Endodermal cell (in vitro differentiated cells): ENCODE data around the gene TRPM5. TPM values are rescaled to one million over a fixed set of nuclear protein-coding genes. Genes with fewer than 3 reads are reported as not detected.
"Not testable (repeated sequence)": the region's sequence is repeated elsewhere in the genome, so short reads cannot be mapped to it uniquely, and the experiment has no call there.

Source experiments
- DNase-seq: peaks from one replicate; pipeline ENCODE4 v3.0.0-alpha.2; 2017
- H3K27ac ChIP-seq: 2 replicates; pipeline ENCODE4 v1.5.1; 2013; ENCODE audit warnings: mild to moderate bottlenecking, low read depth, low read length, moderate library complexity
- H3K27me3 ChIP-seq: 2 replicates; pipeline ENCODE4 v1.6.1; 2013; ENCODE audit warnings: mild to moderate bottlenecking, low read length, moderate library complexity; ENCODE audit not compliant: insufficient read depth, control insufficient read depth, poor library complexity, severe bottlenecking
- H3K36me3 ChIP-seq: 2 replicates; pipeline ENCODE4 v1.7.0; 2013; ENCODE audit warnings: mild to moderate bottlenecking, low read length, moderate library complexity; ENCODE audit not compliant: control insufficient read depth, insufficient read depth
- H3K4me1 ChIP-seq: one replicate; pipeline ENCODE4 v1.7.0; 2013; ENCODE audit warnings: low read length; ENCODE audit not compliant: control insufficient read depth, insufficient read depth
- H3K4me3 ChIP-seq: 2 replicates; pipeline ENCODE4 v1.5.1; 2013; ENCODE audit warnings: mild to moderate bottlenecking, low read length, moderate library complexity
- H3K9ac ChIP-seq: 2 replicates; pipeline ENCODE4 v1.6.1; 2013; ENCODE audit warnings: mild to moderate bottlenecking, low read length, moderate library complexity; ENCODE audit not compliant: poor library complexity, severe bottlenecking; ENCODE audit errors: extremely low read depth
- H3K9me3 ChIP-seq: 2 replicates; pipeline ENCODE4 v1.6.1; 2013; ENCODE audit warnings: mild to moderate bottlenecking, low read length, moderate library complexity; ENCODE audit not compliant: control insufficient read depth
- H3K27ac Mint-ChIP-seq: 2 replicates; pipeline ENCODE4 v1.8.0; 2020; ENCODE audit warnings: mixed read lengths
- H3K27me3 Mint-ChIP-seq: 2 replicates; pipeline ENCODE4 v1.8.0; 2021; ENCODE audit warnings: mild to moderate bottlenecking, mixed read lengths; ENCODE audit not compliant: insufficient read depth
- H3K36me3 Mint-ChIP-seq: 2 replicates; pipeline ENCODE4 v1.8.0; 2020; ENCODE audit warnings: low read depth, mixed read lengths
- H3K4me1 Mint-ChIP-seq: 2 replicates; pipeline ENCODE4 v1.8.0; 2020; ENCODE audit warnings: mixed read lengths
- H3K4me3 Mint-ChIP-seq: 2 replicates; pipeline ENCODE4 v1.8.0; 2020; ENCODE audit warnings: mild to moderate bottlenecking, moderate library complexity, mixed read lengths
- H3K9me3 Mint-ChIP-seq: 2 replicates; pipeline ENCODE4 v1.8.0; 2020; ENCODE audit warnings: mild to moderate bottlenecking, mixed read lengths
- CTCF ChIP-seq: fragments of 200-600 bp; sonication (generic); conservative IDR thresholded peaks from 2 replicates; pipeline ENCODE4 v1.5.0; 2021; ENCODE audit warnings: antibody characterized with exemption, mild to moderate bottlenecking
- WGBS, 2 experiments: methylation state at CpG; one replicate each; pipeline versions ENCODE4 v1.1.5 to v1.1.7; 2013; ENCODE audit warnings: missing lambda C conversion rate in 2 of 2, mixed read lengths in 1 of 2; ENCODE audit not compliant: insufficient coverage in 1 of 2, insufficient read length in 1 of 2; 5-methylcytosine and 5-hydroxymethylcytosine counted together
- total RNA-seq, 2 donors: library from RNA; stranded (reverse); fragmentation: NEBNext Ultra II Directional in 1 of 2; extraction: Animal tissue kit (Norgen Biotek cat#: 25700) in 1 of 2; gene quantifications; 2 replicates in 1 of 2; 3 replicates in 1 of 2; pipeline ENCODE4 v1.2.1, GENCODE V29; 2021

TRPM5 gene
- total RNA-seq, 2 donors from 2014 or later = 0.11 TPM

GRCh38 chr11:2482204-2482603, 37.9 kb upstream of the TRPM5 start:
- no peak for TF ChIP-seq CTCF
- H3K27ac Mint-ChIP-seq = no peak overlapping the region
- Histone ChIP-seq H3K9me3 (peaks cover 12% of the 10 kb centered on the region), H3K27me3 (peaks cover 46% of the 10 kb centered on the region), H3K27ac (no peak overlapping the region), H3K36me3 (no peaks in the 10 kb centered on the region), H3K4me3 (no peak overlapping the region), H3K9ac (no peak overlapping the region), H3K4me1 (no peaks in the 10 kb centered on the region)
- H3K4me3 Mint-ChIP-seq = no peak overlapping the region
- H3K9me3 Mint-ChIP-seq = peaks cover 51% of the 10 kb centered on the region
- no peaks in the 10 kb centered on the region for H3K4me1 Mint-ChIP-seq
- no peaks in the 10 kb centered on the region for H3K36me3 Mint-ChIP-seq
- no peak for DNase-seq
- peaks cover 78% of the 10 kb centered on the region for H3K27me3 Mint-ChIP-seq
- WGBS, 2 experiments = 93 to 94% methylated on average over 2 to 3 of the region's 3 CpGs

GRCh38 chr11:2481253-2481652, 36.9 kb upstream of the TRPM5 start:
- no peaks in the 10 kb centered on the region for H3K4me1 Mint-ChIP-seq
- peaks cover 8% of the 10 kb centered on the region for H3K9me3 ChIP-seq
- H3K9ac ChIP-seq = no peak overlapping the region
- H3K27me3 Mint-ChIP-seq = peaks cover 77% of the 10 kb centered on the region
- H3K27ac ChIP-seq = no peak overlapping the region
- no peak overlapping the region for H3K27ac Mint-ChIP-seq
- peaks cover 42% of the 10 kb centered on the region for H3K9me3 Mint-ChIP-seq
- H3K27me3 ChIP-seq = peaks cover 36% of the 10 kb centered on the region
- no peak for TF ChIP-seq CTCF
- DNase-seq = no peak
- H3K36me3 ChIP-seq = no peaks in the 10 kb centered on the region
- no peak overlapping the region for H3K4me3 Mint-ChIP-seq
- H3K4me1 ChIP-seq = no peaks in the 10 kb centered on the region
- WGBS, 2 experiments = 86 to 93% methylated on average over 10 to 14 of the region's 14 CpGs
- no peaks in the 10 kb centered on the region for H3K36me3 Mint-ChIP-seq
- H3K4me3 ChIP-seq = no peak overlapping the region

GRCh38 chr11:2480874-2481220, 36.5 kb upstream of the TRPM5 start:
- Mint-ChIP-seq H3K4me3 (no peak overlapping the region), H3K36me3 (no peaks in the 10 kb centered on the region), H3K9me3 (peaks cover 40% of the 10 kb centered on the region), H3K27ac (no peak overlapping the region), H3K27me3 (peaks cover 74% of the 10 kb centered on the region), H3K4me1 (no peaks in the 10 kb centered on the region)
- H3K27ac ChIP-seq = no peak overlapping the region
- 79 to 83% methylated on average over 4 to 7 of the region's 7 CpGs for WGBS, 2 experiments
- peaks cover 34% of the 10 kb centered on the region for H3K27me3 ChIP-seq
- no peaks in the 10 kb centered on the region for H3K4me1 ChIP-seq
- H3K9ac ChIP-seq = no peak overlapping the region
- peaks cover 8% of the 10 kb centered on the region for H3K9me3 ChIP-seq
- TF ChIP-seq CTCF = no peak
- H3K36me3 ChIP-seq = no peaks in the 10 kb centered on the region
- DNase-seq = no peak
- no peak overlapping the region for H3K4me3 ChIP-seq

GRCh38 chr11:2480067-2480873, 36.0 kb upstream of the TRPM5 start:
- not testable (repeated sequence) for H3K27ac Mint-ChIP-seq, H3K4me3 ChIP-seq, H3K4me1 ChIP-seq, H3K9me3 ChIP-seq, H3K36me3 Mint-ChIP-seq, H3K9ac ChIP-seq, DNase-seq, H3K4me1 Mint-ChIP-seq, H3K27ac ChIP-seq, H3K36me3 ChIP-seq, H3K4me3 Mint-ChIP-seq
- 50 to 78% methylated on average over 2 to 6 of the region's 6 CpGs for WGBS, 2 experiments
- peaks cover 40% of the 10 kb centered on the region for H3K9me3 Mint-ChIP-seq
- H3K27me3 Mint-ChIP-seq = peaks cover 75% of the 10 kb centered on the region
- peaks cover 40% of the 10 kb centered on the region for H3K27me3 ChIP-seq
